GM21723 (cell line): ENCODE measurements around the gene FURIN.
"Not testable (repeated sequence)": the region's sequence is repeated elsewhere in the genome, so short reads cannot be mapped to it uniquely, and the experiment has no call there.

Source experiments
- ATAC-seq: cut with Tn5 transposase; IDR thresholded peaks from one replicate; pipeline ENCODE4 v1.9.1; 2021; ENCODE audit warnings: mild to moderate bottlenecking, moderate library complexity; ENCODE audit not compliant: unreplicated experiment

Gene FURIN

DNA sequence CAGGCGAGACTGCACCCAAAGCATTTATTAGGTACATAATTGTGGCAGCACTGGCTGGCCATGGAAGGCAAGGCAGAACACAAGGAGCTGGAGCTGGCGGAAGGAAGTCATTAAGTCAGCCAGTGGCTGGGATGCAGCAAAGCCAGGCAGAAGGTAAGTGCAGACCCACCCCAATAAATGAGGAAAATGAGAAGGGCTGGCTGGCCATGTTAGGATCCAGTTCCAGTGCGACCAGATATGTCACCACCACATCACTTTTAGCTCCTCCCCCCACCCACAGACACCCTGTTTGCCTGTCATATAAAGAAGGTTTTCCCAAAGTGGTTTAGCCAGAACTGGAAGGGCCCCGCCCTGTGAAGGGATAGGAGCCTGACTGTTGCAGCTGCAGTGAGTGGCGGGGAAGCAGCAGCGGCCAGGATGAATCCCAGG lies at the start of gene FURIN:
Gene FURIN (plus strand): TSS at position 328 of the 429 bp plus-strand sequence. CDS start 7,153 bp downstream, outside the sequence.
- no peak for ATAC-seq

DNA sequence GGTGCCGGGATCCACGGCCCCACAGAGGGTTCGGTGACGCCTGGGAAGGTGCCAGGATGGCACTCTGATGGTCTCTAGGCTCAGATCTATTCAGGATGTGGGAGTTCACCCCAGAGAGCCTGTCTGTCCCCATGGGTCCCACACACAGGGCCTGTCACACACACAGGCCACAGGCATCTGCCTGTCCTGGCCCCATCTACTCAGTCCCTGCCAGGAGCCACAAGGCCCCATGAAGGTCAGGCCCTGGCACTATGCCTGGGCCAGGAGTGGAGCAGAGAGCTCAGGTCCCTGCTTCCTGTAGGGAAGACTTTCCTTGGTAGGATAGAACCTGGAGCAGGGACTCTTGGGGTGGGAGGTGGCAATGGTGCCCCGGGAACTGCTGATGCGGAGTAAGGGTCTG lies 49.0 kb upstream of the FURIN start:
- no peak for ATAC-seq

GRCh38 chr15:90819850-90820249 lies 48.5 kb upstream of the FURIN start:
- no peak for ATAC-seq

GRCh38 chr15:90820481-90820880 lies 47.9 kb upstream of the FURIN start:
- no peak for ATAC-seq

DNA sequence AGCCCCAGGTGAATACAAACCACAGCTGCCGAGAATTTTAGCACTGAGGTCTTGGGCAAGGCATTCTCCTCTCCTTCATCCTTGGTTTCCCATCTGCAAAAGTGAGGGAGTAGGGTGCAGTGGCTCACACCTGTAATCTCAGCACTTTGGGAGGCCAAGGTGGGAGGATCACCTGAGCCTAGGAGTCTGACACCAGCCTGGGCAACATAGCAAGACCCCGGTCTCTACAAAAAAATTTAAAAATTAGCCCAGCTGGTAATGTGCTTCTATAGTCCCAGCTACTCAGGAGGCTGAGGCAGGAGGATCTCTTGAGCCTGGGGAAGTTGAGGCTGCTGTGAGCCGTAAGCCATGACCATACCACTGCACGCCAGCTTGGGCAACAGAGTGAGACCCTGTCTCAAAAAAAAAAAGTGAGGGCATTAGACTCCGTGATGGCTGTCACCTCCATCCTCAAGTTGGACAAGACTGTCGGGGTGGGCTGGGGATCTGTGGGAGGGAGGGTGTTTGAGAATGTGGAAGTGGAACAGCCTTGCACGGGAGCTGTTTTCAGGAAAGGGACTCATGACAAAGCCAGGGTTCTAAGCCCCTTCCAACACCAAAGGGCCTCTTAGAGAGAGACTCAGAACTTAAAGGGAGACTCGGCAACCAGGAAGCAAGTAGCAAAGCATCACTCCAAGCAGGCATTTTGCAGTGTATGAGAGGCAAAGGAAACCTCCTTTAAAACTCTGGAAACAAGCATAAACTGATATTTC lies 46.0 kb upstream of the FURIN start:
- ATAC-seq: no peak

GRCh38 chr15:90823455-90823974 lies 44.9 kb upstream of the FURIN start:
- no peak for ATAC-seq

DNA sequence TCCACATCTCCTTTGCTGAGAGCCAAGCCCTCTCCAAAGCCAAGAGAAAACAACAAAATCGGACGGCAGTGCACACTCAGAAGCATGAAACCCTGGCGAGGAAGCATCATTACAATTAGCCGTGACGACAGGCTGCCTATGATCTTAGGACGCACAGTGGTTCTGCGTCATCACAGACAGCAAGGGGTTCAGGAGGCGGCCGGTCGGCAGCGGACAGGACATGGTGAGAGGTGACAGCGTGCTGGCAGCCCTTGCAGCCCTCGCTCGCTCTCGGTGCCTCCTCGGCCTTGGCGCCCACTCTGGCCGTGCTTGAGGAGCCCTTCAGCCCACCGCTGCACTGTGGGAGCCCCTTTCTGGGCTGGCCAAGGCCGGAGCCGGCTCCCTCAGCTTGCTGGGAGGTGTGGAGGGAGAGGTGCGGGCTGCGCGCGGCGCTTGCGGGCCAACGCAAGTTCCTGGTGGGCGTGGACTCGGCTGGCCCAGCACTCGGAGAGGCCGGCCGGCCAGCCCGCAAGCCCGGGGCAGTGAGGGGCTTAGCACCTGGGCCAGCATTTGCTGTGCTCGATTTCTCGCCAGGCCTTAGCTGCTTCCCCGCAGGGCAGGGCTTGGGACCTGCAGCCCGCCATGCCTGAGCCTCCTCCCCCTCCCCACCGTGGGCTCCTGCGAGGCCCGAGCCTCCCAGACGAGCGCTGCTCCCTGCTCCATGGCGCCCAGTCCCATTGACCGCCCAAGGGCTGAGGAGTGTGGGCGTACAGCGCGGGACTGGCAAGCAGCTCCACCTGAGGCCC lies 43.1 kb upstream of the FURIN start:
- ATAC-seq: not testable (repeated sequence)

- not testable (repeated sequence) for ATAC-seq
Measured at GRCh38 chr15:90826206-90826885, 42.0 kb upstream of the FURIN start.

DNA sequence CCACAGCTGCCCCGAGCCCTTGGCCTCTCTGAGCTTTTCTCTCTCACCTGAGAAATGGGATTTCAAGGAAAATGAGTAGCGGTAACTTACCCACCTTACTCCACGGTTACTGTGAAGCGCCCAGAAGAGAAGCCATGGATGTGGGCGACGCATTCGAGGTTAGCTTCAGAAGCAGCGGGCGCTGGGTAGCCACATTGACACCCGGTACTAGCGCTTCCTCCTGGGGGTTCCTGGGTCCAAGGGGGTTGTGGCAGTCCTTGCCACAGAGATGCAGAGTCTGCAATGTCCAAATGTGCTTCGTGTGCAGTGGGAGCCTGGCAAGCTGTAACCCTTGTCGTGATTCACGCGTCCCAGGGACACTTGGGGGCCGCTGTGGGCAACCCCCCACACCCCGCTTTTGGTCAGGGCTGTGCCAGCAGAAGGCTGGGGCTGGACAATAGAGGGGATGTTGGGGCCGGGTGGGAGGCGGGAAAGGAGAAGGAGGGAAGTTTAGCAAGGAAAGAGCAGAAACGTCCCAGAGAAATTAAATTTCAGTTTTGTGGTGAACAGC lies 41.4 kb upstream of the FURIN start:
- ATAC-seq: no peak

- no peak for ATAC-seq
Measured at GRCh38 chr15:90828111-90828510, 40.3 kb upstream of the FURIN start.

DNA sequence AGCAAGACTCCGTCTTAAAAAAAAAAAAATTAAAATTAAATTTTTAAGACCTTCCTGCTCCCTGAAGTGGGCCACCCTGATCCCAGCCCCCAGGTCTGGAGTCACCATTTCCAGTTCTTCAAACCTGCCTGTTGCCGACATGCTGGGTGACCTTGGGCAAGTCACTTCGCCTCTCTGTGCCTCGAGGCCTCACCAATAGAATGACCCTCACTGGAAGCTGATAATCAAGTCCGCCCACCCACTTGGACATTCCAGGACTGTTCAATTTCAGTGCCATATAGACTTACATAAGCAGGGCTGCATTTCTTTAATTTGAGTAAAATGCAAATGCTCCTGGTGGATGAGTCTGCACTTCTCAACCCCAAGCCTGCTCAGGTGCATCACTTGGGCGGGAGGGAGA lies 39.3 kb upstream of the FURIN start:
- ATAC-seq: no peak

DNA sequence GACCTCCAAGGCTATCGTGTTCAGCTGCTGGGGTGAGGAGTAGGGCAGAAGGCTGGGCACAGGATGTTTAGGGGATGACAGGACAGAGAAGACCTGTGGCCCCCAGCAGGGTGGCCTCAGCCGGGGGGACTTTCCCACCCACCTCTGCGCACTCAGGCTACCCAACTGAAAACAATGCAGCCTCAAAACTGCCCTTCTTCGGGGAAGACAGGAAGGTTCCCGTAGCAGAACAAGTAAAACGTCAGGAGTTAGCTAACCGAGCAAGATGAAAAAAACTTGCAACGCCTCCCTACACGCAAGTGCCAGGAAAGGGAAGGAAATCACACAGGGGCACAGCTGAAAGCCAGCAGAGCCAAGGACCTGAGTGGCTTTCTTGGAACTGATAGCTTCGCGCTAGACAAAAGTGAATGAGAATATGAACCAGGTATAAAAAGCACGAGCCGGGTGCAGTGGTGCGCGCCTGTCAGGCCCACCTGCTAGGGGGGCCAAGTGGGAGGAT lies 38.4 kb upstream of the FURIN start:
- ATAC-seq: peak; percentile 48

DNA sequence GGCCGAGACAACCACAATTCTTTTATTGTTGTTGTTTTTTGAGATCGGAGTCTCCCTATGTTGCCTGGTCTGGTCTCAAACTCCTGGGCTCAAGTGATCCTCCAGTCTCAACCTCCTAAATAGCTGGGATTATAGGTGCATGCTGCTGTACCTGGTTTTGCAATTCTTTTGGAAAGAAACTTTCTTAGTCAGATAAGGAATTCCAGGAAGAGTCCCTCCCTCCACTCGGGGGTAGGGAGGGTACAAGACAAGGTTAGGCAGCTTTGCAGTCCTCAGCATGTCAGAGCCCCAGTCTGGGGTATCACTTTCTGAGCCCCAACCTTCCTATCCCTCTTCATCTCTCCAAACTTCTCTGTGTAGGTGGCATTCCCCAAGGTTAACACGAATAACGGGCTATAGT lies 33.8 kb upstream of the FURIN start:
- no peak for ATAC-seq

DNA sequence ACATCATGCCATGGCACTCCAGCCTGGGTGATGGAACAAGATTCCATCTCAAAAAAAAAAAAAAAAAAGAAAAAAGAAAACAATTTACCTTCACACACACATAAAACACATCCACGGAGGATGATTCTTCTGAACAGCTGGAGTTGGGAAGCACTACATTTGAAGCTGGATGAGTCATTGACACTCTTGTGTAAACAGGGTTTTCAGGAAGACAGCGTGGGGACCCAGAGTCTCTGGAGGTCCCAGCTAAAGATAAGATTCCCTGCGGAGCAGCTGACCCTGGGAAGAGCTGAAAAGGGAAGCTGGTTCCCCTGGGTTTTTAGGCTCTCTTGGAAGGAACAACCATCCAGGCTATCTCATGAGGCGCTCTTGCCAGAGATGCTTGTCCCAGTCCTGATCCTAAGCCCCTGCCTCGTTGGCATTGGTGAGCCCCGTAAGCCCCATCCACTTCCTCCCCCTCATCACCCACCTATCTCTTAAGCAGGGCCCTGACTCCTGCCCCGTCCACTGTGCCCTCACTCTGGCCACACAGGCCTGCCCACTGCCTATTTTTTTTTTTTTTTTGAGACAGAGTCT lies 32.0 kb upstream of the FURIN start:
- ATAC-seq: no peak

GRCh38 chr15:90837094-90837493 lies 31.3 kb upstream of the FURIN start:
- ATAC-seq: no peak

DNA sequence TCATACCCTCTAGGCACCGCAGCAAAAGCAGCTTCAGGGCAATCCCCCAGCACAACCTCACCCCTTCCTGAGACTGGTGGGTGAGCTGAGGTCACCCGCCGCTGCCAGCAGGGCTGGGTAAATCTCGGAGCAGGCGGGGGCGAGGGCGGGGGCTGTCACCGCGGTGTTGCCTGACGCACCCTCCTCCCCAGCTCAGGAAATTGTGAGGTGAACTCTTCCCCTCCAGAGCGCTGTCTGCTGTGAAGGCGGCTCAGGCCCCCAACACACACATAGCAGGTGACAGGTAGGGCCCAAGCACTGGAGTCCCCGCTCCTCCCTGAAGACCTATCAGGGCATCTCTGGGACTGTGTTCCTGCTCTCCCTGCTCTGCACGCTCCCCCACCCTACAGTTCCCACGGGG lies 30.2 kb upstream of the FURIN start:
- no peak for ATAC-seq

GRCh38 chr15:90838544-90838943 lies 29.8 kb upstream of the FURIN start:
- no peak for ATAC-seq

DNA sequence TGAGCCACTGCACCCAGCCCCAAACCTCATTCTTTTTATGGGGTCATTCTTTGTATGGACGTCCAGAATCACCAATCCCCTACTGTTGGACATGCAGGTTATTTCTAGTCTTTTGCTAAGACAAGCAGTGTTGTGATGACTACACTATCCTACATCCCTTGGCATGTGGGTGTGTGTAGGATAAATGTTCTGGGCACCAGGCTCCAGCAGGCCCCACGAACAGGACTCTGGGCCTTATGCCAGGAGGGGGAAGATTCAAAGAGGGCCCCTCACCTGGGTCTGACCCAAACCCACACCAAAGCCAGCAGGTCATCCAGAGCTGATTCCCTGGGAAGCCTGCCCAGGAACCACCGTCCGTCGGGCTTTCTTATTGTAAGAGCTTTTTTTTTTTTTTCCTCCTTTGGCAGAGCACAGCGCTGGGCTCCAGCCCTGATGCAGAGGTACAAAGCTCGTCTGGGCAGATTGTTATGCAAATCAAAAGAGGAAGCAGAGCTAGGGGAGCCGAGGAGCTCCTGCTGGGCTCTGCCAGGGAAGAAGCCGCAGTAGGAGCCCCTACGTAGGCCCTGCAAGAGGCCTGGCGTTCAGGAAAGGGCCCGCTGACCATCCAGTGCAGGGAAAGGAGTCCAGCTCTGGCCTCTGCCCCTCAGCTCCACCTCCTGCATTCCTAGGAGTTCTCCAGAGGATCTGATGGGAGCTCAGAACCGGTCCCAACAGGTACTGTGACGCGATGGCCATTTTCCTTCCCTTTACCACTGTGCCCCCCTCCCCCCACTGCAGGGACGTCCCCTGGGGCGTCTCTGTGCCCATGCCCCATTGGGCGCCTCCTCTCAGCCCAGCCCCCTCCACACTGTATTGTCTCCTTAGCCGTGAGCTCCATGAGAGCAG lies 29.0 kb upstream of the FURIN start:
- peak; percentile 91 for ATAC-seq

DNA sequence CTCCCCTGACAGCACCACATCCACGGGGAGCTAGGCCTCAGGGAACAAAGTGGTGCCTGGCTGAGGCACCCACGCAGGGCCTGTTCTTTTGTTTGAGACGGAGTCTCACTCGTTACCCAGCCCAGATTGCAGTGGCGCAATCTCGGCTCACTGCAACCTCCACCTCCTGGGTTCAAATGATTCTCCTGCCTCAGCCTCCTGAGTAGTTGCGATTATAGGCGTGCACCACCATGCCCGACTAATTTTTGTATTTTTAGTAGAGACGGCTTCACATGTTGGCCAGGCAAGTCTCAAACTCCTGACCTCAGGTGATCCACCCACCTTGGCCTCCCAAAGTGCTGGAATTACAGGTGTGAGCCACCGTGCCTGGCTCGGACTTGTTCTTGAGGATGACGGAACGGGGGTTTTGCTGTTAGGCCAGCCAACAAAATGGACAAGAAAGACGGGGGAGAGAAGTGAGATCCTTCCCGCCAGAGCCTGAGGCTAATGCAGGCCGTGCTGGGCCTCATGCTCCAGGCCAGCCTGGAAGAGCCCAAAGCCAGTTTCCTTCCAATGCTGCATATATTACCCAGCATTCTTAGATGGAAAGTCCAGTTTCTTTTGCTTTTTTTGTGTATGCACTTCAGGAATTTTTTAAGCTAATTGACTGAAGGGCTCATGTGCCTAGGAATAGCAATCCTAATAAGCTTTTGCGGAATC lies 28.1 kb upstream of the FURIN start:
- no peak for ATAC-seq
